GM19395 (cell line): ENCODE results near the gene ADAMTS17.

Experiments used
- ATAC-seq: cut with Tn5 transposase; IDR thresholded peaks from one replicate; pipeline ENCODE4 v1.9.1; 2021; ENCODE audit warnings: mild to moderate bottlenecking, moderate library complexity; ENCODE audit not compliant: unreplicated experiment

Gene ADAMTS17

GRCh38 chr15:100279446-100279845 is 62.3 kb downstream of the ADAMTS17 start:
- no peak for ATAC-seq

GRCh38 chr15:100278596-100279380 is 63.0 kb downstream of the ADAMTS17 start:
- no peak for ATAC-seq

GRCh38 chr15:100277087-100277855 is 64.5 kb downstream of the ADAMTS17 start:
- ATAC-seq: no peak

- ATAC-seq: no peak
Observed at GRCh38 chr15:100276506-100276905, 65.3 kb downstream of the ADAMTS17 start.

- ATAC-seq: no peak
Observed at GRCh38 chr15:100275641-100276040, 66.1 kb downstream of the ADAMTS17 start.

- no peak for ATAC-seq
Observed at GRCh38 chr15:100269831-100270230, 71.9 kb downstream of the ADAMTS17 start.

- no peak for ATAC-seq
Observed at GRCh38 chr15:100266166-100266565, 75.6 kb downstream of the ADAMTS17 start.

- no peak for ATAC-seq
Observed at GRCh38 chr15:100265641-100266035, 76.1 kb downstream of the ADAMTS17 start.

- no peak for ATAC-seq
Observed at GRCh38 chr15:100264994-100265640, 76.7 kb downstream of the ADAMTS17 start.

GRCh38 chr15:100263721-100264455 is 77.9 kb downstream of the ADAMTS17 start:
- ATAC-seq: no peak

- ATAC-seq: no peak
Observed at GRCh38 chr15:100263031-100263430, 78.7 kb downstream of the ADAMTS17 start.

- ATAC-seq: no peak
Observed at GRCh38 chr15:100261302-100262240, 80.2 kb downstream of the ADAMTS17 start.

GRCh38 chr15:100259266-100259665 is 82.5 kb downstream of the ADAMTS17 start:
- no peak for ATAC-seq

GRCh38 chr15:100256970-100257650 is 84.7 kb downstream of the ADAMTS17 start:
- ATAC-seq: no peak

GRCh38 chr15:100256101-100256969 is 85.4 kb downstream of the ADAMTS17 start:
- ATAC-seq: no peak

- no peak for ATAC-seq
Observed at GRCh38 chr15:100255644-100256043, 86.1 kb downstream of the ADAMTS17 start.

- ATAC-seq: no peak
Observed at GRCh38 chr15:100254691-100255090, 87.1 kb downstream of the ADAMTS17 start.

- no peak for ATAC-seq
Observed at GRCh38 chr15:100254285-100254684, 87.5 kb downstream of the ADAMTS17 start.
